Loucy (cell line): ENCODE results near the gene MYO5B.

Experiments used
- H2AFZ ChIP-seq: fragments of 200-600 bp; sonication (generic); 2 replicates; pipeline ENCODE4 v1.6.0; 2016; ENCODE audit warnings: antibody characterized with exemption, mild to moderate bottlenecking, low read length, moderate library complexity
- H3F3A ChIP-seq: fragments of 200-600 bp; 2 replicates; pipeline ENCODE4 v1.6.0; 2016; ENCODE audit warnings: antibody characterized with exemption, low read depth, mild to moderate bottlenecking
- H3K27me3 ChIP-seq: fragments of 200-600 bp; sonication (generic); 2 replicates; pipeline ENCODE4 v1.6.1; 2014; ENCODE audit warnings: low read length, mild to moderate bottlenecking; ENCODE audit not compliant: insufficient read depth, poor library complexity, severe bottlenecking
- H3K36me3 ChIP-seq: fragments of 200-600 bp; sonication (generic); 2 replicates; pipeline ENCODE4 v1.6.1; 2016; ENCODE audit warnings: low read length; ENCODE audit not compliant: insufficient read depth
- H3K4me1 ChIP-seq: fragments of 200-600 bp; sonication (generic); 2 replicates; pipeline ENCODE4 v1.5.1; 2014; ENCODE audit warnings: low read length, mild to moderate bottlenecking; ENCODE audit not compliant: insufficient read depth, poor library complexity, severe bottlenecking
- H3K4me2 ChIP-seq: fragments of 200-600 bp; sonication (generic); 2 replicates; pipeline ENCODE4 v1.6.0; 2014; ENCODE audit warnings: antibody characterized with exemption, low read length, low read depth, mild to moderate bottlenecking; ENCODE audit not compliant: poor library complexity, severe bottlenecking
- H3K4me3 ChIP-seq: fragments of 200-600 bp; sonication (generic); 2 replicates; pipeline ENCODE4 v1.5.1; 2014; ENCODE audit warnings: low read length, mild to moderate bottlenecking, mixed read lengths; ENCODE audit not compliant: poor library complexity, severe bottlenecking
- H3K79me2 ChIP-seq: fragments of 200-600 bp; sonication (generic); 2 replicates; pipeline ENCODE4 v1.6.1; 2014; ENCODE audit warnings: low read length; ENCODE audit not compliant: insufficient read depth
- H3K9ac ChIP-seq: fragments of 200-600 bp; sonication (generic); 2 replicates; pipeline ENCODE4 v1.6.0; 2014; ENCODE audit warnings: mild to moderate bottlenecking, low read depth, low read length, moderate library complexity; ENCODE audit not compliant: poor library complexity, severe bottlenecking
- H3K9me2 ChIP-seq: fragments of 200-600 bp; sonication (generic); replicated peaks from 2 replicates; pipeline ENCODE4 v1.6.1; 2016; ENCODE audit warnings: low read depth, low read length, mixed read lengths
- H3K9me3 ChIP-seq: fragments of 200-600 bp; sonication (generic); 2 replicates; pipeline ENCODE4 v1.6.1; 2014; ENCODE audit warnings: mild to moderate bottlenecking, antibody characterized with exemption, low read length, low read depth; ENCODE audit not compliant: insufficient read depth
- H4K20me1 ChIP-seq: fragments of 200-600 bp; sonication (generic); 2 replicates; pipeline ENCODE4 v1.6.0; 2014; ENCODE audit warnings: antibody characterized with exemption, low read length, mild to moderate bottlenecking; ENCODE audit not compliant: insufficient read depth, poor library complexity, severe bottlenecking
- CTCF ChIP-seq: fragments of 200-600 bp; sonication (generic); conservative IDR thresholded peaks from 2 replicates; pipeline ENCODE4 v1.5.1; 2014; ENCODE audit warnings: mild to moderate bottlenecking, antibody characterized with exemption, low read length
- EZH2phosphoT487 ChIP-seq: fragments of 200-600 bp; IDR thresholded peaks from 2 replicates; pipeline ENCODE4 v1.6.1; 2018; ENCODE audit warnings: antibody characterized with exemption, mild to moderate bottlenecking, moderate library complexity, borderline replicate concordance

MYO5B gene

GRCh38 chr18:50111398-50111797 is 83.5 kb downstream of the MYO5B start:
- no peaks in the 10 kb centered on the region for H3F3A ChIP-seq
- H3K9me2 ChIP-seq: no peaks in the 10 kb centered on the region
- no peak overlapping the region for H3K4me2 ChIP-seq
- no peaks in the 10 kb centered on the region for H3K27me3 ChIP-seq
- H3K4me1 ChIP-seq: no peaks in the 10 kb centered on the region
- H2AFZ ChIP-seq: no peak overlapping the region
- H3K9ac ChIP-seq: no peak overlapping the region
- no peaks in the 10 kb centered on the region for H3K79me2 ChIP-seq
- no peaks in the 10 kb centered on the region for H3K9me3 ChIP-seq
- no peaks in the 10 kb centered on the region for H3K36me3 ChIP-seq
- no peaks in the 10 kb centered on the region for H4K20me1 ChIP-seq
- no peak for TF ChIP-seq CTCF
- no peak overlapping the region for H3K4me3 ChIP-seq

- Histone ChIP-seq H3K9ac (no peak overlapping the region), H3K4me3 (no peak overlapping the region), H3K4me2 (no peak overlapping the region), H3F3A (no peaks in the 10 kb centered on the region), H3K36me3 (no peaks in the 10 kb centered on the region), H3K27me3 (peaks cover 5% of the 10 kb centered on the region), H3K9me3 (no peaks in the 10 kb centered on the region), H4K20me1 (no peaks in the 10 kb centered on the region), H2AFZ (no peak overlapping the region), H3K79me2 (no peaks in the 10 kb centered on the region), H3K4me1 (no peaks in the 10 kb centered on the region), H3K9me2 (no peaks in the 10 kb centered on the region)
- TF ChIP-seq EZH2phosphoT487 (no peak), CTCF (no peak)
Observed at GRCh38 chr18:50107468-50107977, 87.4 kb downstream of the MYO5B start.

GRCh38 chr18:50105027-50105426 is 89.9 kb downstream of the MYO5B start:
- peaks cover 5% of the 10 kb centered on the region for H3K27me3 ChIP-seq
- H3K9ac ChIP-seq: no peak overlapping the region
- H3K9me3 ChIP-seq: no peaks in the 10 kb centered on the region
- H2AFZ ChIP-seq: no peak overlapping the region
- H3F3A ChIP-seq: no peaks in the 10 kb centered on the region
- H3K36me3 ChIP-seq: no peaks in the 10 kb centered on the region
- H3K4me1 ChIP-seq: no peaks in the 10 kb centered on the region
- H3K4me2 ChIP-seq: no peak overlapping the region
- TF ChIP-seq EZH2phosphoT487 (no peak), CTCF (no peak)
- H3K9me2 ChIP-seq: no peaks in the 10 kb centered on the region
- no peaks in the 10 kb centered on the region for H3K79me2 ChIP-seq
- H4K20me1 ChIP-seq: no peaks in the 10 kb centered on the region
- H3K4me3 ChIP-seq: no peak overlapping the region
